ENCODE data around the gene CAPG.

Gene CAPG

DNA sequence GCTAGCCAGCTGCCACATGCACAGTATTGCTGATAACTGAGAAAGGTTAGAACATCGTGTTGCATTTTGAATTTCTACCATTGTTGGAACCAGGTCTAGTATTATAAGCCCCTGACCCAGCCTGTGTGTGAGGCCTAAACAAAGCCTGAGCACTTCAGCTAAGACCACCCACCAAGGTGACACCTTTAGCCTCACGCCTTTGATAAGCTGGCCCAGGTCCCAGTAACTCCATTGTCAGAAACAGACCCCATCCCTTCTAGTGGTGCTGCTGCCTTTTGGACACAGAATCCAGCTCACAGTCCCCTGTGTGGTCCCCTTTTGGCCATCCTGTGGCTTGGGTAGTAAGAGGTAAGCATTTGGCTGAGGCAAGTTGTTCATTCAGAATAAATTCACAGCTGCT lies 54.0 kb downstream of the CAPG start:
- TF ChIP-seq POLR2A (IDR thresholded peaks at IDR 0.05; ENCODE audit: low read depth, low read length) = no peak
- DNase-seq (ENCODE audit: insufficient read length, low spot score) = no peak
- FAIRE-seq = no peak

GRCh38 chr2:85355521-85355920 lies 54.6 kb downstream of the CAPG start:
- FAIRE-seq = no peak
- TF ChIP-seq POLR2A (IDR thresholded peaks at IDR 0.05; ENCODE audit: low read depth, low read length) = no peak

GRCh38 chr2:85355073-85355410 lies 55.1 kb downstream of the CAPG start:
- DNase-seq (ENCODE audit: insufficient read length, low spot score) = no peak
- FAIRE-seq = no peak
- TF ChIP-seq POLR2A (IDR thresholded peaks at IDR 0.05; ENCODE audit: low read depth, low read length) = no peak

More at GRCh38 chr2:85355521-85355920, 54.6 kb downstream of the CAPG start:
- no peak for DNase-seq (ENCODE audit: insufficient read length, low spot score)

DNA sequence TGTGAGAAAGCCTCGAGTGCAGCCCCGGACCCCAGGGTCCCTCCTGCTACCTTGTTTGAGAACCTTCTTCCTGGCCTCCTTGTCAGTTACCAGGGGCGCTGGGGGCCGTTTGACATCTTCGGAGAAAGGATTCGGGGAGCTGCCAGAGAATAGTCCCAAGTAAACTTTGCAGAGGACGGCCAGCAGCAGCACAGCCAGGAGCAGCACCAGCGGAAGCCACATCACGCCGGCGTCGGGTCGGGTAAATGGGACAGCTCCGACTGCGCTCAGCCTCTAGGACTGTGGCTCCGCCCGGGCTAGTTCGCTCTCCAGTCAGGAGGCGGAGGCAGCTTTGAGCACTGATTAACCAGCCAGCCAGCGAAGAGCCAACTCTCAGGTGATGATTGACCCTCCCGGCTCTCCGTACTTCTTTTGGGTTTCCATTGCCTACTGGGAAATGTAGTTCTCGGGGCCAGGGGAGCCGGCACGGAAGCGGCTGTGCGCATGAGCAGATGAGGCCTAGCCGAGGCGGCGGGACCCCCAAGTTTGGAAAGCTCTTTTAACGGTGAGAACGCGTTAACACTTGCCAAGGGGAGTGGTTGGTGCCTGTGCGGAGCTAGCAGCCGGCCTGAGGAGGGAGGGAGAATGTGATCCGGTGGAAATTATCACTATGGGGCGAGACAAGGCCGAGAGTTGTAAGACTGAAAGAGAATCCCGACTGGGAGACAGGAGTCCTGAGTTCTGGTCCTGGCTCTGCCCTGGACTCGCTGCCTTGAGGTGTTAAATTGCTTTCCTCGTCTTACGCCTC lies 55.7 kb downstream of the CAPG start, which contains the start of the genes ELMOD3 and RETSAT:
Gene ELMOD3 (plus strand): TSS at position 484 of the 787 bp plus-strand sequence. CDS start 2,430 bp downstream, outside the sequence.
Gene RETSAT (minus strand): TSS at position 243 of the 787 bp plus-strand sequence. CDS start 21 bp downstream, at position 222.
- TF ChIP-seq POLR2A (IDR thresholded peaks at IDR 0.05; ENCODE audit: low read depth, low read length) = peak; percentile 97
- FAIRE-seq = peak; percentile 74

DNA sequence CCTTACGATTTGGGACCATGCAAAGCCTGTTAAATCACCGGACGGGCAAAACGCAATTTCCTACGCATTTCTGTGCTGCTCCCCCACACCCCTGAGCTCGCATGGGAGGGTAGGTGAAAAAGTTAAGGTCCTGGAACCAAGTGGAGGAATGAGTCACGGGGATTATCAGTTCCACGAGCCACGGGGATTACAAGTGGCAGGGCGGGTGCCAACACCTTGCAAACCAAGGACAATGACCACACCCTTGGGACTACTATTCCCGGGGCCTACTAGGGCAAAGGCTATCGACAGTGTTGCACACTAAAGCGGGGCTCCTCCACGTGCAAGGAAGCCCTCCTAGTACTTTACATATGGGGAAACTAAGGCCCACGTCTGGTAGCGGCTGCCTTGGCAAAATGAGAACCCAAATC lies 56.3 kb downstream of the CAPG start:
- FAIRE-seq (no peak), DNase-seq (ENCODE audit: insufficient read length, low spot score) (peak; percentile 51)
- TF ChIP-seq POLR2A (IDR thresholded peaks at IDR 0.05; ENCODE audit: low read depth, low read length) = no peak

More for the DNA sequence above, 55.7 kb downstream of the CAPG start, which contains the start of the genes ELMOD3 and RETSAT:
- peak; percentile 95 for DNase-seq (ENCODE audit: insufficient read length, low spot score)

DNA sequence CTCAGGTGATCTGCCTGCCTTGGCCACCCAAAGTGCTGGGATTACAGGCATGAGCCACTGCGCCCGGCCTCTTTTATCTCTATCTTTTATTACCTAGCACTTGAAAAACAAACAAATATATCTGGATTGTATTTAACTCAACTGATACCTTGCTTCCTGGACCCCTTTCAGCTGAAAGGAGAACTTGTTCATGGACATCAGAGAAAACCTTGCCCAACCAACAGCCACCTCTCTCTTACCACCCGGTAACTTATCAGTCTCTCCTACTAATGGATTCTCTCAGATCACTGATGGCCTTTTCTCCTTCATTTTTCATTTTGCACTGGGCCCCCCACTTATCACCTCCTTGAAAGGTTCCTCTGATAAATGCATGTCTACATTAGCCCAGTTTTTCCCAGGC lies 62.6 kb downstream of the CAPG start:
- DNase-seq (ENCODE audit: insufficient read length, low spot score) (no peak), FAIRE-seq (no peak)
- TF ChIP-seq POLR2A (IDR thresholded peaks at IDR 0.05; ENCODE audit: low read depth, low read length) = no peak

Data from H54 (cell line).